Measurements from ENCODE around the gene GC. TPM values are rescaled to one million over a fixed set of nuclear protein-coding genes. Genes with fewer than 3 reads are reported as not detected.

The GC gene
- total RNA-seq, 1 experiment from 2014 or later, result not detected

- Histone ChIP-seq H3K9me2 (replicated peaks; ENCODE audit: insufficient read depth, low read length) (no peaks in the 10 kb centered on the region), H4K20me1 (ENCODE audit: insufficient read depth, low read depth, low read length) (no peaks in the 10 kb centered on the region), H3K4me1 (ENCODE audit: low read length) (no peaks in the 10 kb centered on the region), H3K9me3 (ENCODE audit: low read length) (no peaks in the 10 kb centered on the region), H3K27ac (ENCODE audit: low read length) (no peak overlapping the region), H3K79me2 (ENCODE audit: low read length) (no peaks in the 10 kb centered on the region), H3K36me3 (ENCODE audit: insufficient read depth, low read length) (no peaks in the 10 kb centered on the region), H3K27me3 (ENCODE audit: low read length) (no peaks in the 10 kb centered on the region), H3K4me3 (ENCODE audit: low read length) (no peak overlapping the region), H3K4me2 (ENCODE audit: low read depth, low read length, poor library complexity, severe bottlenecking) (no peak overlapping the region), H3K9ac (ENCODE audit: low read length) (no peak overlapping the region), H2AFZ (ENCODE audit: low read length) (no peak overlapping the region)
- DNase-seq, result no peak
These were observed 71.9 kb downstream of the GC start for GRCh38 chr4:71711985-71712348.

- H3K79me2 ChIP-seq (ENCODE audit: low read length), result no peaks in the 10 kb centered on the region
- H3K27ac ChIP-seq (ENCODE audit: low read length), result no peak overlapping the region
- H4K20me1 ChIP-seq (ENCODE audit: insufficient read depth, low read depth, low read length), result no peaks in the 10 kb centered on the region
- no peak overlapping the region for H3K9ac ChIP-seq (ENCODE audit: low read length)
- H2AFZ ChIP-seq (ENCODE audit: low read length), result no peak overlapping the region
- H3K9me2 ChIP-seq (replicated peaks; ENCODE audit: insufficient read depth, low read length), result no peaks in the 10 kb centered on the region
- no peaks in the 10 kb centered on the region for H3K36me3 ChIP-seq (ENCODE audit: insufficient read depth, low read length)
- no peaks in the 10 kb centered on the region for H3K27me3 ChIP-seq (ENCODE audit: low read length)
- H3K4me3 ChIP-seq (ENCODE audit: low read length), result no peak overlapping the region
- H3K9me3 ChIP-seq (ENCODE audit: low read length), result no peaks in the 10 kb centered on the region
- no peaks in the 10 kb centered on the region for H3K4me1 ChIP-seq (ENCODE audit: low read length)
- H3K4me2 ChIP-seq (ENCODE audit: low read depth, low read length, poor library complexity, severe bottlenecking), result no peak overlapping the region
- no peak for DNase-seq
These were observed 72.6 kb downstream of the GC start for GRCh38 chr4:71711044-71711984.

- no peak overlapping the region for H3K27ac ChIP-seq (ENCODE audit: low read length)
- no peaks in the 10 kb centered on the region for H3K9me2 ChIP-seq (replicated peaks; ENCODE audit: insufficient read depth, low read length)
- H2AFZ ChIP-seq (ENCODE audit: low read length), result no peak overlapping the region
- H3K9ac ChIP-seq (ENCODE audit: low read length), result no peak overlapping the region
- H3K4me1 ChIP-seq (ENCODE audit: low read length), result no peaks in the 10 kb centered on the region
- H3K4me3 ChIP-seq (ENCODE audit: low read length), result no peak overlapping the region
- H3K79me2 ChIP-seq (ENCODE audit: low read length), result no peaks in the 10 kb centered on the region
- no peaks in the 10 kb centered on the region for H3K9me3 ChIP-seq (ENCODE audit: low read length)
- no peaks in the 10 kb centered on the region for H4K20me1 ChIP-seq (ENCODE audit: insufficient read depth, low read depth, low read length)
- DNase-seq, result no peak
- no peaks in the 10 kb centered on the region for H3K27me3 ChIP-seq (ENCODE audit: low read length)
- H3K4me2 ChIP-seq (ENCODE audit: low read depth, low read length, poor library complexity, severe bottlenecking), result no peak overlapping the region
- H3K36me3 ChIP-seq (ENCODE audit: insufficient read depth, low read length), result no peaks in the 10 kb centered on the region
These were observed 73.9 kb downstream of the GC start for GRCh38 chr4:71709961-71710360.

GRCh38 chr4:71698141-71698540 is 85.7 kb downstream of the GC start:
- no peaks in the 10 kb centered on the region for H3K27me3 ChIP-seq (ENCODE audit: low read length)
- no peaks in the 10 kb centered on the region for H3K9me2 ChIP-seq (replicated peaks; ENCODE audit: insufficient read depth, low read length)
- DNase-seq, result no peak
- no peak overlapping the region for H3K27ac ChIP-seq (ENCODE audit: low read length)
- H2AFZ ChIP-seq (ENCODE audit: low read length), result no peak overlapping the region
- H3K9ac ChIP-seq (ENCODE audit: low read length), result no peak overlapping the region
- no peak overlapping the region for H3K4me2 ChIP-seq (ENCODE audit: low read depth, low read length, poor library complexity, severe bottlenecking)
- no peaks in the 10 kb centered on the region for H3K36me3 ChIP-seq (ENCODE audit: insufficient read depth, low read length)
- no peak overlapping the region for H3K4me3 ChIP-seq (ENCODE audit: low read length)
- H4K20me1 ChIP-seq (ENCODE audit: insufficient read depth, low read depth, low read length), result no peaks in the 10 kb centered on the region
- no peaks in the 10 kb centered on the region for H3K9me3 ChIP-seq (ENCODE audit: low read length)
- H3K4me1 ChIP-seq (ENCODE audit: low read length), result no peaks in the 10 kb centered on the region
- H3K79me2 ChIP-seq (ENCODE audit: low read length), result no peaks in the 10 kb centered on the region

GRCh38 chr4:71697031-71697430 is 86.8 kb downstream of the GC start:
- Histone ChIP-seq H3K79me2 (ENCODE audit: low read length) (no peaks in the 10 kb centered on the region), H2AFZ (ENCODE audit: low read length) (no peak overlapping the region), H3K36me3 (ENCODE audit: insufficient read depth, low read length) (no peaks in the 10 kb centered on the region), H3K27me3 (ENCODE audit: low read length) (no peaks in the 10 kb centered on the region), H3K4me2 (ENCODE audit: low read depth, low read length, poor library complexity, severe bottlenecking) (no peak overlapping the region), H3K9me3 (ENCODE audit: low read length) (no peaks in the 10 kb centered on the region), H3K9me2 (replicated peaks; ENCODE audit: insufficient read depth, low read length) (no peaks in the 10 kb centered on the region), H3K27ac (ENCODE audit: low read length) (no peak overlapping the region), H4K20me1 (ENCODE audit: insufficient read depth, low read depth, low read length) (no peaks in the 10 kb centered on the region), H3K4me1 (ENCODE audit: low read length) (no peaks in the 10 kb centered on the region), H3K4me3 (ENCODE audit: low read length) (no peak overlapping the region), H3K9ac (ENCODE audit: low read length) (no peak overlapping the region)
- DNase-seq, result no peak

- no peaks in the 10 kb centered on the region for H4K20me1 ChIP-seq (ENCODE audit: insufficient read depth, low read depth, low read length)
- no peaks in the 10 kb centered on the region for H3K9me2 ChIP-seq (replicated peaks; ENCODE audit: insufficient read depth, low read length)
- H2AFZ ChIP-seq (ENCODE audit: low read length), result no peak overlapping the region
- H3K9me3 ChIP-seq (ENCODE audit: low read length), result no peaks in the 10 kb centered on the region
- no peak overlapping the region for H3K27ac ChIP-seq (ENCODE audit: low read length)
- no peaks in the 10 kb centered on the region for H3K36me3 ChIP-seq (ENCODE audit: insufficient read depth, low read length)
- no peaks in the 10 kb centered on the region for H3K79me2 ChIP-seq (ENCODE audit: low read length)
- no peaks in the 10 kb centered on the region for H3K4me1 ChIP-seq (ENCODE audit: low read length)
- H3K4me2 ChIP-seq (ENCODE audit: low read depth, low read length, poor library complexity, severe bottlenecking), result no peak overlapping the region
- no peak overlapping the region for H3K4me3 ChIP-seq (ENCODE audit: low read length)
- DNase-seq, result no peak
- no peak overlapping the region for H3K9ac ChIP-seq (ENCODE audit: low read length)
- no peaks in the 10 kb centered on the region for H3K27me3 ChIP-seq (ENCODE audit: low read length)
These were observed 88.9 kb downstream of the GC start for GRCh38 chr4:71694961-71695360.

GRCh38 chr4:71692963-71693362 is 90.9 kb downstream of the GC start:
- H3K9ac ChIP-seq (ENCODE audit: low read length), result no peak overlapping the region
- H3K9me2 ChIP-seq (replicated peaks; ENCODE audit: insufficient read depth, low read length), result no peaks in the 10 kb centered on the region
- H3K4me2 ChIP-seq (ENCODE audit: low read depth, low read length, poor library complexity, severe bottlenecking), result no peak overlapping the region
- H3K27ac ChIP-seq (ENCODE audit: low read length), result no peak overlapping the region
- H3K79me2 ChIP-seq (ENCODE audit: low read length), result no peaks in the 10 kb centered on the region
- H3K9me3 ChIP-seq (ENCODE audit: low read length), result no peaks in the 10 kb centered on the region
- no peaks in the 10 kb centered on the region for H3K27me3 ChIP-seq (ENCODE audit: low read length)
- no peak for DNase-seq
- no peak overlapping the region for H3K4me3 ChIP-seq (ENCODE audit: low read length)
- no peak overlapping the region for H2AFZ ChIP-seq (ENCODE audit: low read length)
- H4K20me1 ChIP-seq (ENCODE audit: insufficient read depth, low read depth, low read length), result no peaks in the 10 kb centered on the region
- H3K4me1 ChIP-seq (ENCODE audit: low read length), result no peaks in the 10 kb centered on the region
- H3K36me3 ChIP-seq (ENCODE audit: insufficient read depth, low read length), result no peaks in the 10 kb centered on the region

GRCh38 chr4:71692198-71692597 is 91.7 kb downstream of the GC start:
- no peak overlapping the region for H3K27ac ChIP-seq (ENCODE audit: low read length)
- no peaks in the 10 kb centered on the region for H3K79me2 ChIP-seq (ENCODE audit: low read length)
- no peaks in the 10 kb centered on the region for H4K20me1 ChIP-seq (ENCODE audit: insufficient read depth, low read depth, low read length)
- no peaks in the 10 kb centered on the region for H3K9me2 ChIP-seq (replicated peaks; ENCODE audit: insufficient read depth, low read length)
- DNase-seq, result no peak
- no peak overlapping the region for H3K4me3 ChIP-seq (ENCODE audit: low read length)
- no peaks in the 10 kb centered on the region for H3K4me1 ChIP-seq (ENCODE audit: low read length)
- H3K36me3 ChIP-seq (ENCODE audit: insufficient read depth, low read length), result no peaks in the 10 kb centered on the region
- H2AFZ ChIP-seq (ENCODE audit: low read length), result no peak overlapping the region
- H3K9ac ChIP-seq (ENCODE audit: low read length), result no peak overlapping the region
- no peak overlapping the region for H3K4me2 ChIP-seq (ENCODE audit: low read depth, low read length, poor library complexity, severe bottlenecking)
- H3K9me3 ChIP-seq (ENCODE audit: low read length), result no peaks in the 10 kb centered on the region
- no peaks in the 10 kb centered on the region for H3K27me3 ChIP-seq (ENCODE audit: low read length)
